GM19438 (cell line): ENCODE measurements around the gene KLHL2.
"Not testable (repeated sequence)": the region's sequence is repeated elsewhere in the genome, so short reads cannot be mapped to it uniquely, and the experiment has no call there.

ENCODE experiments used
- ATAC-seq: cut with Tn5 transposase; IDR thresholded peaks from one replicate; pipeline ENCODE4 v1.9.1; 2021; ENCODE audit warnings: low read depth; ENCODE audit not compliant: unreplicated experiment

KLHL2 gene

DNA sequence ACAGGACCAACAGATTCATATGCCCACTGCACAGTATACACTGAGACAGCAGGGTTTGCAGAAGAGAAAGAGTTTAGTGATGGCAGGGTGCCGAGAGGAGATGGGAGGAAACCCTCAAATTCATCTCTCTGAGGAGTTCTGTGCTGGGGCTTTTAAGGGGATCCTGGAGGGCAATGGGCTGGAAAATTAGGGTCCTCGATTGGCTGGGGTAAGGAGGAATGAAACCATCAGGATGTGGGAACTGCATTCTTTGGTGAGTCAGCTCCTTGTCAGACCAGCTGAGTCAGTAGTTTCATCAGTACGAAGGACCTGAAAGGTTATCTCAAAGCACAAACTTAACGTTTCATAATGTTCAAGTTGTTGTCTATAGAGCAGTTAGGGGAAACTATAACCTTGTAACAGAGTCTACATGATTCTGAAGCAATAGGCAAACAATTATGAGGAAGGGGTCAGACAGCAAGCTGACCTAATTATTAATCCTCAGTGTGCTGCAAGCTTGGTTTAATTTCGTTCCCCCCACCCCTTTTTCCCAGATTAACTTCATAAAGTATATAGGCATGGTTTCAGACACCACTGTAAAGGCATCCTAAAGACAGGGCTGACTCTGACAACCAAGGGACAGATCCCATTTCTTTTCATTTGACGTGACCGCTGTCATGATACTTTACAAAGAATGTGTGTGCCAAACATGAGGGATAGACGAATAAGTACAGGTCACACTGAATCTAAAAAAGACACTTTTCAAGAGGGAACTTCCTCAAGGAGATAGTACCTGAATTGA is 118.6 kb downstream of the KLHL2 start:
- ATAC-seq: no peak

DNA sequence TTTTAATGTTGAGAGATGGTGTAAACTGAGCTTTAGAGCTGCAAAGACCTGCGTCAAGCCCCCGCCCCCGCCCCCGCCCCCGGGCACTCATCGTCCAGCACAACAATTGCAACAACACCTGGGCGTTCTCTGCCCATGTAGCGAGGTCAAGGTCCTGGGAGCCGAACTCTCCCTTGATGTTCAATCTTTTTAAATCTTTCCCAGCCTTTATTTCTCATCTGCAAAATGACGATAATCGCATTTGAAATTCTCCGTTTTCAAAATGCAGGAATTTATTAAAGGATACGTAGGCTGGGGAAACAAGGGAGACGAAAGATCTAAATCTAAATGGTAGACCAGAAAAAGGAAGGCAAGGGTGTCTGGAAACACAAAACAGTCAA is 119.5 kb downstream of the KLHL2 start:
- peak; percentile 18 for ATAC-seq

DNA sequence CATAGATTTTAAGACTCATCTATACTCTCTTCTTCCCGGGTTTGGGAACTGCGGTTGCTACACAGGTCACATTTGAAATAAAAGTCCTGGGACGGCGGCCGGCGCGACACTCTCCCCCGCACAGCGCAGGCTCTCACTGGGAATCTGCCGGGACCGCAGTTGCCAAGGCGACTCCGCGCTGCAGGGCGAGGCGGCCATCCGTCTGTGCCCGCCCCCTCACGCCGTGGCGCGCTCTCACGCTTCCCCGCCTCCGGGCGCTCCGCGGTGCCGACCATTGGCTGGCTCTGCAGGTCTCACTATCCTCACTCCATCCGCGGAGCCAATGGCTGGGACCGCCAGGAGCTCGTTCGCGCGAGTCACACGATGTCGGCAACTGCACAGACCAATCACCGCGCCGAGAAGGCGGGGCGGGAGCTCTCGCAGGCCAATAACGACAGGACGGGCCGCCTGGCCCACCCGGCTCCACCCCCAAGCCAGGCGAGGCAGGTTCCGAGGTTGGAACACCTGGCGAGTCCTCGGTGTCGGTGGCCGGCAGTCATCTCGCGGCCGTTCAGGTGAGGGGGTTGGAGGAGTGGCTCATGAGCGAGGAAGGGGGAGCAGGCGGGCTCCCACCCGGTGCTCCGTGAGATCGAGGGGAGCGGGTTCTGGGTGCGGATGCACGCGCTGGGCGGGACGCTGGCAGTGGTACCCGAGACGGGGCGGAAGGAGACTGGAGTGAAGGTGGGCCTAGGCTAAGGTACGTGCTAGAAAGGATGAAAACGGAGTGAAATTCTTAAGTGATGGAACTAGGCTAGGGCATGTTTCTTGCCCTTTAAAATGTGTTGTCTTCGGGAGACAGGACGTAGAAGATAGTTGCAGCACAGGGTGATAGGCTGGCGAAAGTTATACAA is 120.1 kb downstream of the KLHL2 start, which contains the start of gene MSMO1:
Gene MSMO1, plus strand, starts transcription at position 459 of the 890 bp plus-strand sequence. CDS start 5,702 bp downstream, outside the sequence.
- peak; percentile 97 for ATAC-seq

DNA sequence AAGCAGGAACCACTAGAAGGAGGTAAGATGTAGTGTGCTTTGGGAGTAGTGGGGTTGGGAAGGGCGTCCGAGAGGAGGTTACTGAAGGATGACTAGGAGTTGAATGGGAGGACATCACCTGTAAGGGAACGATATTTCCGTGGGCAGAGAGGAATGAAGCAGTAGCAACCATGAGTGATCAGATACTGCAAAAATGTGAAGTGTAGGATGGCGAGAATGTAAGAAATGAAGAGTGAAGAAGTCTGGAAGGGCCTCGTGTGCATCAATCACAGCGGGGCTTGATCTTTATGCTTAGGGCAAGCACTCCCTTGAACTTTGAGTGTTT is 120.7 kb downstream of the KLHL2 start:
- ATAC-seq: no peak

DNA sequence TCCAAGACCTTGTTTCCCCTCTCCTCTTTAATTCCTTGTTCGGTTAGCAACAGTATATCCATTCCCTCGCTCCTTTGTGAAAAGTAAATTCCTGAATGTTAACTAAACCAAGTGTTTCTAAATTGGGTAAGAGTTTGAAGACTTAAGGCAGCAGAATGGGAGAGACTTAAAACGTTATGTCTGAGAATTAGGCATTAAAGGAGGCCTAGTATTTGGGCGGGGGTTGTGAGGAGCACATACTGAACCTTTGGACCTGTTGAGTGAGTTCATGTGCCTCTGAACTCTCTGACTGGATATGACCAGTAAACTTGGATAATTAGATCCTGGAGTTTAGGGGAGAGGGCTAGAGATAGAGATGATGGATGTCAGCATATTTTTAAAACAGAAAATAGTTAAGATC is 121.3 kb downstream of the KLHL2 start:
- no peak for ATAC-seq

DNA sequence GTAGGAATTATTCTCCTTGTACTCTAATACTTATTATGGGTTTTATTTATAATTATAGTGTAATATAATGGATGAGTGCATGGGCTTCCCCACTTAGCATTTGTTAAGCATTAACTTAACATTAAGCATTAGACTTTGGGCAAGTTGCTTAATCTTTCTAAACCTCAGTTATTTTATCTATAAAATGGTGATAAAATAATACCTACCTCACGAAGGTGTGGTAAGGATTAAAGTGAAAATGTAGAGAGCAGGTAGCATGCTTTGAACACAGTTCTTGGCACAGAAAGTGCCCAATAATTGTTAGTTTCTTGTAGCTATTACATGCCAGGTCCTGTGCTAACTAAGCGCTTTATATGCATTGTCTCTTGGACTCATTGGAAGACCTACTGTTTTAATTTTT is 122.7 kb downstream of the KLHL2 start:
- no peak for ATAC-seq

DNA sequence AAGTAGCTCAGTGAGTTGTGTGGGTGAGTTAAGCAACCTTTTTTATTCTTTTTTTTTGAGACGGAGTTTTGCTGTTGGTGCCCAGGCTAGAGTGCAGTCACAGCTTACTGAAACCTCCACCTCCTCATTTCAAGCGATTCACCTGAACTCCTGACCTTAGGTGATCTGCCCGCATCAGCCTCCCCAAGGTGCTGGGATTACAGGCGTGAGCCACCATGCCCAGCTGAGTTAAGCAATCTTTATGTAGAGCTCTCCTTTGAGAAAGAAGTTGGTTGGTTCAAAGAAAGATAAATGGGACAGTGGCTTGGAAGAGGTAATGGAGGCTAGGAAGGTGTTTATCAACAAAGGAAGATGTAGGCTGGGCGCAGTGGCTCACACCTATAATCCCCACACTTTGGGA is 123.3 kb downstream of the KLHL2 start:
- ATAC-seq: no peak

DNA sequence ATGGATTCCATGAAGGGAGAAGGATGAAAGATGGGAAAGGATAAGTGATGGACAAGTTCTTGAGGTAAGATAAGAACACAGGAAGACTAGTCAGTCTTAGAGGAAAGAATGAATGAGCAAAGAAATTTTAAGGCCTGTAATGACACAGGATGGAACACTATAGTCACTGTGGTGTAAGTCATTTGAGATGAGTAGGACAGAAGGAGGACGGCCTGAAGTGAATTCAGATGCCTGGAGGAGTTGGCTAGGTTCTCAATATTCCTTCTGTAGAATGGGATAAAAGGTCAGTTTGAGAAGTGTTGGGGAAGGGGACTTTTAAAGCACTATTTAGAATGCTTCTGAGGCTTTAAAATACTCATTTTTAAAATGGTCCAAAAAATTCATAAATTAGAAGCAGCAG is 124.0 kb downstream of the KLHL2 start:
- no peak for ATAC-seq

DNA sequence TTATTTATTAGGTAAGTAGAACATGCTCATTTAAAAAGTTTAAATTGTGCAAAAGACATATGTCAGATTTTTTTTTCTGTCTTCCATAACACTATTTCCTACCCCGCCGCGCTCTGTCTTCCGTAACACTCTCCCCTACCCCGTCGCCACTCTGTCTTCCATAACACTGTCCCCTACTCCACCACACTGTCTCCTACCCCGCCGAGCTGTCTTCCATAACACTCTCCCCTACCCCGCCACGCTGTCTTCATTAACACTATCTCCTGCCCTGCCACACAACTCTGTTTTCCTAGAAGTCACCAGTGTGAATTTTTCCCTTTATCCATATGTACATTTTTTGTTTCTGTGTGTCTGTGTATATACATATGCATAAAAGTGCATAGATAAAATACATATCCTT is 124.5 kb downstream of the KLHL2 start:
- no peak for ATAC-seq

DNA sequence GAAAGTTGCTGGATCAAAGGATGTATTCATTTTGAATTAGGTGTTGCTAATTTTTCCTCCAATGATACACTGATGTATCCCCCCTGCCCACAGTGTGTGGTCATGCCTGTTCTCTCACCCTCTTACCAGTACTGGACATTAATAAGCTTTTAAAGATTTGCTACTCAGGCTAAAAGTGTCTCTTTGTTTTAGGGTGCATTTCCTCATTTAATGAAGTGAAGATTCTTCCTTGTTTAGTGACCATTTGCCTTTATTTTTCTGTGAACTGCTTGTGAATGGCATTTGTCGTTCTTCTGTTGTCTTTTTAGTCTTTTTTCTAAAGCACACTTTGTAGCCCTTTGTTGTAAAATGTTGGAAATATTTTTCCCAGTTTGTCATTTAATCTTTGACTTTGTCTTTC is 125.1 kb downstream of the KLHL2 start:
- ATAC-seq: no peak

DNA sequence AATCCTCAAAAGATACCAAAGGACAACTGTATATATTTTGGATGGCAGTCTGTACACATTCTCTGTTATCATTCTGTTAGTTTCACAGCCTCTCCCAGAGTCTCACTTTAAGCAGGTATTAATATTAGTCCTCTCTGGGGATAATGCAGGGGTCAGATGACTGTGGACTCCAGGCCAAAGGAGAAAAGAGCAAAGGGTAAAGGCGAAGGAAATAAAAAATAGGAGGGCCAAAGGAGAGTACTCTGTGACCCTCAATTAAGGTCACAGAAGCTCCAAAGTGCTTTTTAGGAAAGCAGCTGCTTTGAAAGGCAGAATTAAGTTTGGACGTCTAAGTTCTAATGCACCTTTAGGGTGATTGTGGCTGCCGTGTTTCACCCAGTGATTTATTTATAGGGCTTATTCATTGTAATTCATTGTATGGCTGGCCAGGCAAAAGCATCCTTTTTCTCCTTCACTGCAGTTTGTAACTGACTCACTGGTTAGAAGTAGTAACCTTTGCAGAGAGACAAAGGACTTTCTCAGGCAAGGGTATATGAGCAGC is 127.9 kb downstream of the KLHL2 start:
- no peak for ATAC-seq

DNA sequence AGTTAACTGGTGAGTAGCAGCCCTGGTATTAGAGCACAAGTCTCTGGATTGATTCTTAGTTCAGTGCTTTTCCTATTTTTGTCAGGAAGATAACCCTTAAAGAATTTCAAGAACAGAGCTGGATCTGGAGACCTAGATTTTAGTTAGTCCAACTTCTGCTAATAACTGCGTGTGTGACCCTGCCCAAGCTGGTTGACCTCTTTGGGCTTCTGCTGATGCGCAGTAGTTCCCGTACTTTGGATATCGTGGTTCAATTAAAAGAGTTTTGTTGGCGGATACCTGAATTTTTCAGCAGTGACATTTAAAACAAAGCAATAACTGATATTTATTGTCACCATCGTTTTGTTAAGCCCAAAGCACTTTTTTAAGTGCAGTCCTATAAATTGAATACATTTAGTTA is 129.4 kb downstream of the KLHL2 start:
- ATAC-seq: no peak

DNA sequence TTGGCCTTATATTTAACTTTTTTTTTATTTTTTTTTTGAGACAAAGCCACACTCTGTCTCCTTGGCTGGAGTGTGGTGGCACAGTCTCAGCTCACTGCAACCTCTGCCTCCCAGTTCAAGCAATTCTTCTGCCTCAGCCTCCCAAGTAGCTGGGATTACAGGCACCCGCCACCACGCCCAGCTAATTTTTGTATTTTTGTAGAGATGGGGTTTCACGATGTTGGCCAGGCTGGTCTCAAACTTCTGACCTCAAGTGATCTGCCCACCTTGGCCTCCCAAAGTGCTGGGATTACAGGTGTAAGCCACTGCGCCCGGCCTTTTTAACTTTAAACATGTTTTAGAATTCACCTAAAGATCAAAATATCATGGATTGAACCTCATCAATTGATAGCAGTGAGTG is 135.0 kb downstream of the KLHL2 start:
- not testable (repeated sequence) for ATAC-seq

DNA sequence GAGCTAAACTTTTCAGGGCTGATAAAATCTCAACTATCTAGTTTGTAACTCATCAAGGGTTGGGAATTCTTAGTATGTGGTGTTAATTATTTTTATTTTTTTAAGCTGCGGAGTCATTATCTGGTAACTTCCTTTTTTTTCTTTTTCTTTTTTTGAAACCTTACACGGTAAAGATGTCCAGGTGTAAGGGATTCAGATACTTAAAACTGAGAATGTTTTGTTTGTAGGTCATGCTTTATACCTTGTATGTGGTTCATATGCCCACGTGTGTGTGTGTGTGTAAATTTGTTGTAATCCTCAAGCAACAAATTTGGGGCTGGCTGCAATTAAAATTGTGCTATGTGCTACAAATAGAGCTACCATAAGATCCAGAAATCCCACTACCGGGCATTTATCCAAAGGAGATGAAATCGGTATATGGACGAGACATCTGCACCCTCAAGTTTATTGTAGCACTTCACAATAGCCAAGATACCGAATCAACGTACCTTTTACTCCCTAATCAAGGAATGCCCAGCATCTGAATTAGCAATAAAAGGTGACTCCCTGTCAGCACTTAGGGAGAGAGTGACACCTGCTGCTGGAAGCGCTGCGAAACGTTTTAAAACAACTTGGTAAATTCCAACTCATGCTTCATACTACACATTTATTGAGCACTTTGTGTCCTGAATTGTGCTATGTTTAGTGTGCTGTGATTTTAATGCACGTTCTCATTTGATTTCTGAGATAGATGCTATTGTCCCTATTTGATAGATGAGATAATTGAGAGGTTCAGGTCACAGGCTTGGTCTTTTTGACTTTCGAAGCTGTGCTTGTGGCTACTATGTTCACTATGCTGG is 136.2 kb downstream of the KLHL2 start:
- ATAC-seq: no peak

DNA sequence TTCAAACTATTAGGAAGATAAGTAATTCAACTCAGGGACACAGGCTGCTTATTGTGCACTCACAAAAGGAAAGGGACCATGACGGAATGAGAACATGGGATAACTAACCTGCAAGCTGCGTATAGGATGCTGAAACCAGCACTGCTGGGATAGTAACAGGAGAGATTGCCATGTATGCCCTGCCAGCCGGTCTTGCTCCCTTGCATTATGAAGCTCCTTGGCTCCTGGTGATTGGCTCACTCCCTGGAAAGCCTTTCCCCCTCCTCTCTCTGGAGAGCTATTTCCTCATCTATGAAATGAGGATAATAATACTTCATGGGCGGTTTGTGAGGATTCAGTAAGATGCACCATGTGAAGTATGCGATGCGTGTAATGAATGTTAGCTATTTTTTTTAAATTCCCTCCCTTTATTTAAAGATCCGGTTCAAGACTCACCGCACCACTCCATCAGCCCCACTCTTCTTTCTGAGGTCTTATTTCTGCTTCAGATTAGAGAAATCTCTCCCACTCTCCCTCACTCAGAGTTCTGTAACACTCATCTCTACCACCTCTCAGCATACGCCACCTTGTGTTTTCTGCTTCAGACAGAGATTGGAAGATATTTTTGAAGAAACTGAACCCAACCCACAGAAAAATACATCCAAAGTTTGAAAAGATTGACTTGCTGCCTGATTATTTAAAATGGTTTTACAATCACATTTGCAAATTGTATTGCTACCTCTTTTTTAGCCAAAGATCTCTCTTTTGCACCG is 138.5 kb downstream of the KLHL2 start:
- no peak for ATAC-seq

DNA sequence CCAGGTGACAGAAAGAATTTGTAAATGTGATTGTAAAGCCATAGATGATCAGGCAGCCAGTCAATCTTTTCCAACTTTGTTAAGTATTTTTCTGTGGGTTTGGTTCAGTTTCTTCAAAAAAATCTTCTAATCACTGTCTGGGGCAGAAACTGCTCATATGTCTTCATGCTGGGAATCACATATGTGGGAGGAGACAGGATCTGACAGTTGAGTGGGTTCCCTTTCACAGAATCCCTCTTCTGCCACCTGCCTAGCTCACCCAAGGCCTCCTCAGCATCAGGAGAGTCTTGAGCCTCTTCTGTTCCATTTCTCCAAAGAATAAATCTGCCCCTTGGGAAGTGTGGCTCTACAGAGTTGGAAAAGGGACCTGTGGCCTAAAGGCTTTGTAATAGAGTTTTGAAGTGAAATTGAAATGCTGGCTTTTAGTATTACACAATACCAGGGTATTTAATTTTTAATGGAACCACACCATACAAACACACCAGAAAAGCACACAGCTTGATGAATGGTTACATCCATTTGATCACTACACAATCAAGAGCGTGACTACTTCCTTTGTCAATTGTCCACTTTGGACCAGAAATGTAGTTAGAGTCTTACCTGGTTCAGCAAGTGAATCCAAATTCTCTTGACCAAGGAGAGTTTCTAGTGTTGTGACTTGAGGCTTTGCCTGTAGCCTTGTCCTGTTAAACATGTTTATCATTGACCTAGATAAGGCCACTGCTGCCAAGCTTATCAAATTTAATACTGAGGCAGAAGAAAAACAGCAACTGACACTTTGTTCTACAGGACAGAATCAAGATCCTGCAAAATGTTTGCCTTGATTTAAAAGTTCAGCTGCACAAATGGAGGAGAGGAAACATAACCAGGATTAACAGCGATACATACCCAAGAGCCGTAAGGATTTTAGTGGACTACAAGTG is 140.5 kb downstream of the KLHL2 start:
- ATAC-seq: no peak

DNA sequence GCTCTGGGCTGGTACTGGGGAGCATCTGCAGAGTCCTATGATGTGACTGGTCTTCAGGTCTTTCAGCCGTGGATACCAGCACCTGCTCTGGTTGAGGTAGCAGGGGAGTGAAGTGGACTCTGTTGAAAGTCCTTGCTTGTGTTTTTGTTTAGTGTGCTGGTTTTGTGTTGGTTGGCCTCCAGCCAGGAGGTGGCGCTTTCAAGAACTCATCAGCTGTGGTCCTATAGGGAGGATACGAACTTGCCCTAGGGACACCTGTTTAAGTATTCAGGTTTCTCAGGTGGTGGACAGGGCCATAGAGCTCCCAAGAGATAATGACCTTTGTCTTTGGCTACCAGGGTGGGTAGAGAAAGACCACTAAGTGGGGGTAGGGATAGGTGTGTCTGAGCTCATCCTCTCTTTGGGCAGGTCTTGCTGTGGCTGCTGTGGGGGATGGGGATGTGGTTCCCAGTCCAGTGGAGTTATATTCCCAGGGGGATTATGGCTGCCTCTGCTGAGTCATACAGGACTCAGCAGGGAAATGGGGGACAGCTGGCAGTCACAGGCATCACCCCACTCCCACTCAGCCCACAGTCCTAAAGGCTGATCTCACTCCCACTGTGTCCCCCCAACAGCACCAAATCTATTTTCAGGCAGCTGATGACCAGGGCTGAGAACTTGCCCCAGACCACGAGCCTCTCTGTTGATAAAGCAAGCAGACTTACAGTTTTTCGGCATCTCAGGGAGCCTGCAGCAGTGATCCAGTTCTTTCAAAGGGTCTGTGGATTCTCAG is 144.2 kb downstream of the KLHL2 start:
- no peak for ATAC-seq

DNA sequence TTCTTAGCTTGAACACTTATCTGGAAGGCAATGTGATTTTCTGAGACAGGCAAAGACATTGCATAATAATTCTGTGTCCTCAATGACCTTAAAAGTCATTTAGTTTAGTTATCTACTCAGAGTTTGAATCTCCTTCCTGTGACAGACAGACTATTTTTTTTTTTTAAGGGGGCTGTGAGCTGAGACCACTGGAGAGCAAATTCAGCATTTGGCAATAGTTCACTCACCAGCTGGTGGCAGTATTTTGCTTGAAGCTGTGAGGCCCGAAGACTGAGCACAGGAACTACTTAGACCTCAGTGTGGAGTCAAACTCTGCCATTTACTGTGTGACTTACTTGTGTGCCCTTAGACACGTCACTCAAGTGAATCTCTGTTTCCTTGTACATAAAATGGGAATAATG is 148.5 kb downstream of the KLHL2 start:
- ATAC-seq: no peak
